GM19328 (cell line): ENCODE measurements around the gene ADAT3.

ENCODE experiments used
- ATAC-seq: cut with Tn5 transposase; IDR thresholded peaks from one replicate; pipeline ENCODE4 v1.9.1; 2021; ENCODE audit warnings: mild to moderate bottlenecking, moderate library complexity; ENCODE audit not compliant: unreplicated experiment

Gene ADAT3

GRCh38 chr19:1955171-1956121 is 50.2 kb downstream of the ADAT3 start:
- ATAC-seq: no peak

- no peak for ATAC-seq
These were observed 50.9 kb downstream of the ADAT3 start for GRCh38 chr19:1956122-1956494.

DNA sequence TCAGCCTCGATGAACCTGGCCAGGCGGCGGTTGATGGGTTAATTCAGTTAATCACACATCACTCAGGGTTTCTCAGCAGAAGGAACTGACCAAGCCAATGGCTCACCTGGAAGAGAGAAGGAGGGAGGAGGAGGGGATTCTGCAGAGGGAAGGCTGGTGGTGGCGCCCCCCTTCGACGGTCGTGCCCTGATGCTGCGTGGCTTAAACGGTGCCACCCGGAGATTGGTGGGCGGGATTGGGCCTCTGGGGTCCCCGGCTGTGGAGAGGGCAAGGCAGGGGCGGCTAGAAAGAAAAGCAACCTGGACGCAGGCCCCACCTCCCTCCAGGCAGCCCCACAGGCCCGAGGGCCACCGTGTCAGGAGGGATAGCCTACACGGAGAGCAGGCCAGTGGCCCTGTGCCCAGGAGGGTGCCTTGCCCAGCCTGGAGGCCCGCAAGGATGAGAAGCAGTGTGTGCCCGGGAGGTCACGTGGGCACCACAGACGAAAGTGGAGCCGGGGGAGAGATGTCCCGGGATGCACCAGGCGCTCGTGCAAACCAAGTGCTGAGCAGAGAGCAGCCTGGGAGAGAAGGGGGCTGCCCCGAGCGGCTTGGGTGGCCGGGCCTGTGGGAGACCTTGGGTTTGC is 51.8 kb downstream of the ADAT3 start:
- ATAC-seq: no peak

- no peak for ATAC-seq
These were observed 52.5 kb downstream of the ADAT3 start for GRCh38 chr19:1957562-1958248.

- ATAC-seq: no peak
These were observed 54.9 kb downstream of the ADAT3 start for GRCh38 chr19:1959928-1960589.

- ATAC-seq: no peak
These were observed 56.0 kb downstream of the ADAT3 start for GRCh38 chr19:1961000-1961883.

DNA sequence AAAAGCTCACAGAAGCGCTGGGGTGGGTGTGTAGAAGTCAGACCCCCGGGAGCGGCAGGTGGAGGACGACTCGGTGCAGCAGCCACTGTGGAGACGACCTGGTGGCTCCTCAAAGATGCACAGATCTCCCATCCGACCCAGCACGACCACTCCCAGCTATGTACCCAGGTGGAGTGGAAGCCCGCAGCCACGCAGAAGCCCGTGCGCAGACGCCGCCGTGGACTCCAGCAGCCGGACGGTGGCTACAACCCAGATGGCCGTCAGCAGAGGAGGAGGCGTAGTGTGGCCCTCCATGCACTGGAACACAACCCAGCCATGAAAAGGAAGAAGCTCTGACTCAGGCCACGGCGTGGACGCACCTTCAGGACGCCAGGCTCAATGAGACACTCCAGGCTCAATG is 57.5 kb downstream of the ADAT3 start:
- no peak for ATAC-seq
